ENCODE data around the gene NUBP2.

The NUBP2 gene

GRCh38 chr16:1788095-1788707 is 5.4 kb downstream of the NUBP2 start:
- Histone ChIP-seq H3K9me3 (ENCODE audit: insufficient read depth, low read depth, low read length) (no peaks in the 10 kb centered on the region), H3K27me3 (ENCODE audit: insufficient read depth, low read length) (no peaks in the 10 kb centered on the region), H3K4me3 (ENCODE audit: low read length) (no peak overlapping the region), H3K9ac (ENCODE audit: low read depth, low read length) (no peak overlapping the region), H3K36me3 (ENCODE audit: insufficient read depth, low read length) (peaks cover 30% of the 10 kb centered on the region), H3K4me1 (ENCODE audit: insufficient read depth, low read length) (no peaks in the 10 kb centered on the region), H3K27ac (ENCODE audit: low read depth, low read length) (no peak overlapping the region)
- 94% methylated on average over 38 of the region's 38 CpGs for WGBS

- Histone ChIP-seq H3K4me1 (ENCODE audit: insufficient read depth, low read length) (no peaks in the 10 kb centered on the region), H3K4me3 (ENCODE audit: low read length) (no peak overlapping the region), H3K36me3 (ENCODE audit: insufficient read depth, low read length) (peaks cover 30% of the 10 kb centered on the region), H3K9ac (ENCODE audit: low read depth, low read length) (no peak overlapping the region), H3K9me3 (ENCODE audit: insufficient read depth, low read depth, low read length) (no peaks in the 10 kb centered on the region), H3K27ac (ENCODE audit: low read depth, low read length) (no peak overlapping the region), H3K27me3 (ENCODE audit: insufficient read depth, low read length) (no peaks in the 10 kb centered on the region)
- 90% methylated on average over 19 of the region's 19 CpGs for whole genome bisulfite sequencing
Measured at GRCh38 chr16:1788708-1789100, 5.9 kb downstream of the NUBP2 start.

DNA sequence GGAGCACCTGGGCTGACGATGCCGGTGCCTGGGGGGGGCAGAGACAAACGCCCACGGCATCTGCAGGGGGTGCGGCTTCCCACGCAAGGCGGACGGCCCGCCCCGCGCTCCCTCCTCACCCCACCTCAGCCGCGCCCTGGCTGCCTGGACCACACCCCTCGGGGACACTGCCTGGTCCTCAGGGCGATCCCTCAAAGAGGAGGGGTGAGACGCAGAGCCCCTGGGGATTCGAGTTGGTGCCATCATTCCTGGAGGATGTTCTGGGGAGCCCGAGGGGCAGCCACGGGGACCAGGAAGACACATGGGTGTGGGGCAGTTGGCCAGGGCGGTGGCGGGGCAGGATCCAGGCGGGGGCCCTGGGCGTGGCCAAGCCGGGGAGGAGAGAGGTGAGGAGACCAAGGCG is 6.9 kb downstream of the NUBP2 start:
- Histone ChIP-seq H3K9me3 (ENCODE audit: insufficient read depth, low read depth, low read length) (no peaks in the 10 kb centered on the region), H3K36me3 (ENCODE audit: insufficient read depth, low read length) (peaks cover 30% of the 10 kb centered on the region), H3K27me3 (ENCODE audit: insufficient read depth, low read length) (no peaks in the 10 kb centered on the region), H3K4me3 (ENCODE audit: low read length) (no peak overlapping the region), H3K4me1 (ENCODE audit: insufficient read depth, low read length) (no peaks in the 10 kb centered on the region), H3K27ac (ENCODE audit: low read depth, low read length) (no peak overlapping the region), H3K9ac (ENCODE audit: low read depth, low read length) (no peak overlapping the region)
- WGBS: 93% methylated on average over 21 of the region's 25 CpGs

GRCh38 chr16:1790261-1790610 is 7.5 kb downstream of the NUBP2 start:
- Histone ChIP-seq H3K9me3 (ENCODE audit: insufficient read depth, low read depth, low read length) (no peaks in the 10 kb centered on the region), H3K4me3 (ENCODE audit: low read length) (no peak overlapping the region), H3K27ac (ENCODE audit: low read depth, low read length) (no peak overlapping the region), H3K27me3 (ENCODE audit: insufficient read depth, low read length) (no peaks in the 10 kb centered on the region), H3K9ac (ENCODE audit: low read depth, low read length) (no peak overlapping the region), H3K4me1 (ENCODE audit: insufficient read depth, low read length) (no peaks in the 10 kb centered on the region), H3K36me3 (ENCODE audit: insufficient read depth, low read length) (peaks cover 28% of the 10 kb centered on the region)
- 95% methylated on average over 15 of the region's 15 CpGs for WGBS

- Histone ChIP-seq H3K36me3 (ENCODE audit: insufficient read depth, low read length) (peaks cover 26% of the 10 kb centered on the region), H3K4me1 (ENCODE audit: insufficient read depth, low read length) (no peaks in the 10 kb centered on the region), H3K9me3 (ENCODE audit: insufficient read depth, low read depth, low read length) (no peaks in the 10 kb centered on the region), H3K4me3 (ENCODE audit: low read length) (no peak overlapping the region), H3K9ac (ENCODE audit: low read depth, low read length) (no peak overlapping the region), H3K27me3 (ENCODE audit: insufficient read depth, low read length) (no peaks in the 10 kb centered on the region), H3K27ac (ENCODE audit: low read depth, low read length) (no peak overlapping the region)
- 97% methylated on average over 44 of the region's 44 CpGs for WGBS
Measured at GRCh38 chr16:1790611-1791255, 8.0 kb downstream of the NUBP2 start.

- WGBS: 94% methylated on average over 53 of the region's 53 CpGs
- no peak overlapping the region for H3K9ac ChIP-seq (ENCODE audit: low read depth, low read length)
- H3K27ac ChIP-seq (ENCODE audit: low read depth, low read length): no peak overlapping the region
- no peaks in the 10 kb centered on the region for H3K27me3 ChIP-seq (ENCODE audit: insufficient read depth, low read length)
- peaks cover 21% of the 10 kb centered on the region for H3K36me3 ChIP-seq (ENCODE audit: insufficient read depth, low read length)
- H3K9me3 ChIP-seq (ENCODE audit: insufficient read depth, low read depth, low read length): no peaks in the 10 kb centered on the region
- H3K4me3 ChIP-seq (ENCODE audit: low read length): no peak overlapping the region
- no peaks in the 10 kb centered on the region for H3K4me1 ChIP-seq (ENCODE audit: insufficient read depth, low read length)
Measured at GRCh38 chr16:1791256-1791942, 8.6 kb downstream of the NUBP2 start.

GRCh38 chr16:1791943-1792812 is 9.4 kb downstream of the NUBP2 start:
- H3K9me3 ChIP-seq (ENCODE audit: insufficient read depth, low read depth, low read length): peaks cover 2% of the 10 kb centered on the region; the same call in 1 of the 2 replicates
- 93% methylated on average over 59 of the region's 59 CpGs for WGBS
- H3K4me1 ChIP-seq (ENCODE audit: insufficient read depth, low read length): no peaks in the 10 kb centered on the region
- no peak overlapping the region for H3K27ac ChIP-seq (ENCODE audit: low read depth, low read length)
- no peak overlapping the region for H3K9ac ChIP-seq (ENCODE audit: low read depth, low read length)
- no peak overlapping the region for H3K4me3 ChIP-seq (ENCODE audit: low read length)
- H3K36me3 ChIP-seq (ENCODE audit: insufficient read depth, low read length): peaks cover 16% of the 10 kb centered on the region
- H3K27me3 ChIP-seq (ENCODE audit: insufficient read depth, low read length): no peaks in the 10 kb centered on the region

DNA sequence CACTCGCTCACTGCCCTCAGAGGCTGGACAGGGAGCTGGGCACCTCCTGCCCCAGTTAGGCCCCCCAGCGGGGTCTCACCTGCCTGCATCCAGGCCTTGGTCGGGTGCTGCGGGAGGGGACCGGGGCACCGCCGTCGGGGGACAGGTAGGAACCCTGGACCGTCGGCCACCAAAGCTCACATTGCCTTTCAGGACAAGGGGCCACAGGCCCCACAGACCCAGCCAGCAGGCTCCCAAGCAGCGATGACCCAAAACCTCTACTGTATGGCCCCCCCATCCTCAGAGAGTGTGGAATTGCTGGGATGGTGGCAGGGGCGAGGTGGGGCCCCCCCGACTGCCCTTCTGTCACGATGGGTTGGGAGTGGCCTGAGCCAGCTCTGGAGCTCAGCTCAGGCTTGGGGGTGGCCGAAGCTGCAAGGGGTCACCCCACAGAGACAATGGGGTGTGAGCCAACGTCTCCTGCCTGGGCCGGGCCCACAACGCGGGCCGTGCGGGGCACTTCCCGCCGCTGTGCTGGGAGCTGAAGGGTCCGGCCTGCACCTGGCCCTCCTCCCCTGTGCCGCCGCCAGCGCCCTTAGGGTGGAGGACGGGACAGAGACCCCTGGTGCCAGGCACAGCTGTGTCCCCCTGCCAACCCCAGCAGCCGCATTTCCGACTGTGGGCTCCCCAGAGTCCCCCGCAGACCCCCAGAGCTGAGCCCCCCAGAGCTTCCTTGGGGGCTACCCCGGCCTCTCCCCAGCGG is 10.2 kb downstream of the NUBP2 start:
- Histone ChIP-seq H3K27me3 (ENCODE audit: insufficient read depth, low read length) (no peaks in the 10 kb centered on the region), H3K9me3 (ENCODE audit: insufficient read depth, low read depth, low read length) (peaks cover 9% of the 10 kb centered on the region), H3K9ac (ENCODE audit: low read depth, low read length) (no peak overlapping the region), H3K36me3 (ENCODE audit: insufficient read depth, low read length) (peaks cover 11% of the 10 kb centered on the region), H3K4me3 (ENCODE audit: low read length) (no peak overlapping the region), H3K27ac (ENCODE audit: low read depth, low read length) (no peak overlapping the region), H3K4me1 (ENCODE audit: insufficient read depth, low read length) (no peaks in the 10 kb centered on the region)
- 96% methylated on average over 33 of the region's 33 CpGs for WGBS

GRCh38 chr16:1793578-1794220 is 10.9 kb downstream of the NUBP2 start, which contains the start of gene IGFALS:
Gene IGFALS (minus strand): TSS chr16:1793705. CDS start chr16:1793652, 53 bp downstream.
- Histone ChIP-seq H3K4me1 (ENCODE audit: insufficient read depth, low read length) (no peaks in the 10 kb centered on the region), H3K4me3 (ENCODE audit: low read length) (no peak within 1 kb of the TSS), H3K27me3 (ENCODE audit: insufficient read depth, low read length) (no peaks in the 10 kb centered on the region), H3K36me3 (ENCODE audit: insufficient read depth, low read length) (peaks cover 5% of the 10 kb centered on the region), H3K9me3 (ENCODE audit: insufficient read depth, low read depth, low read length) (peaks cover 16% of the 10 kb centered on the region), H3K27ac (ENCODE audit: low read depth, low read length) (no peak within 1 kb of the TSS), H3K9ac (ENCODE audit: low read depth, low read length) (no peak within 1 kb of the TSS)
- 90% methylated on average over 28 of the region's 28 CpGs for WGBS

- no peaks in the 10 kb centered on the region for H3K4me1 ChIP-seq (ENCODE audit: insufficient read depth, low read length)
- H3K36me3 ChIP-seq (ENCODE audit: insufficient read depth, low read length): no peaks in the 10 kb centered on the region
- no peaks in the 10 kb centered on the region for H3K27me3 ChIP-seq (ENCODE audit: insufficient read depth, low read length)
- no peak overlapping the region for H3K4me3 ChIP-seq (ENCODE audit: low read length)
- 85% methylated on average over 18 of the region's 18 CpGs for WGBS
- H3K9me3 ChIP-seq (ENCODE audit: insufficient read depth, low read depth, low read length): peaks cover 19% of the 10 kb centered on the region
- H3K9ac ChIP-seq (ENCODE audit: low read depth, low read length): no peak overlapping the region
- no peak overlapping the region for H3K27ac ChIP-seq (ENCODE audit: low read depth, low read length)
Measured at GRCh38 chr16:1794221-1794871, 11.6 kb downstream of the NUBP2 start.
